Spinal cord (tissue), 10 donors: Measurements from ENCODE around the gene BMS1. TPM values are rescaled to one million over a fixed set of nuclear protein-coding genes. Genes with fewer than 3 reads are reported as not detected.
"Not testable (repeated sequence)": the region's sequence is repeated elsewhere in the genome, so short reads cannot be mapped to it uniquely, and the experiment has no call there.

Source experiments
- DNase-seq, 6 donors: peaks; one replicate each; pipeline versions ENCODE4 v3.0.0 to v3.0.0-alpha.2; 2013 to 2015; ENCODE audit warnings: low spot score in 6 of 6, low read depth in 4 of 6
- H3K27ac ChIP-seq: one replicate; pipeline ENCODE4 v1.5.1; 2013; ENCODE audit warnings: low read depth, low read length, control low read depth
- H3K27me3 ChIP-seq: one replicate; pipeline ENCODE4 v1.6.1; 2013; ENCODE audit warnings: low read length; ENCODE audit not compliant: control insufficient read depth, insufficient read depth
- H3K36me3 ChIP-seq: one replicate; pipeline ENCODE4 v1.6.1; 2013; ENCODE audit warnings: low read length; ENCODE audit not compliant: control insufficient read depth, insufficient read depth
- H3K4me1 ChIP-seq: one replicate; pipeline ENCODE4 v1.6.1; 2013; ENCODE audit warnings: low read length; ENCODE audit not compliant: control insufficient read depth, insufficient read depth
- H3K4me3 ChIP-seq: one replicate; pipeline ENCODE4 v1.5.1; 2013; ENCODE audit warnings: low read depth, low read length, control low read depth
- H3K9me3 ChIP-seq: one replicate; pipeline ENCODE4 v1.6.1; 2013; ENCODE audit warnings: low read length; ENCODE audit not compliant: control insufficient read depth, insufficient read depth
- WGBS: methylation state at CpG from one replicate; pipeline ENCODE4 v1.1.5; 2013; ENCODE audit warnings: missing lambda C conversion rate; ENCODE audit not compliant: insufficient coverage; 5-methylcytosine and 5-hydroxymethylcytosine counted together
- polyA plus RNA-seq, 2 donors: library from polyadenylated mRNA; unstranded; fragments of 120-200 nt; gene quantifications; one replicate each; pipeline ENCODE4 v1.2.1, GENCODE V29; 2013; ENCODE audit not compliant: insufficient read length in 2 of 2
- total RNA-seq, 2 donors: library from RNA; depleted of rRNA in 1 of 2; stranded (reverse); fragments of 120-200 nt in 1 of 2; fragments of >200 nt in 1 of 2; gene quantifications; one replicate each; pipeline versions ENCODE4 v1.2.3 to v1.2.4, GENCODE V29; 2013 to 2014
- donor health status: healthy.

The BMS1 gene
- total and polyA plus RNA-seq, 4 donors, result 13.4 to 17.6 (median 14.6) TPM

- Histone ChIP-seq H3K4me3 (peak overlapping the region; percentile 68), H3K9me3 (no peaks in the 10 kb centered on the region), H3K27ac (peak overlapping the region; percentile 89), H3K4me1 (peaks cover 8% of the 10 kb centered on the region), H3K36me3 (peaks cover 12% of the 10 kb centered on the region), H3K27me3 (no peaks in the 10 kb centered on the region)
- no peak for DNase-seq
- 40% methylated on average over 11 of the region's 18 CpGs for WGBS
These were observed 626 bp upstream of the BMS1 start for GRCh38 chr10:42781893-42782445.

- Histone ChIP-seq H3K27ac (peak overlapping the region; percentile 89), H3K4me3 (peak overlapping the region; percentile 68), H3K36me3 (peaks cover 12% of the 10 kb centered on the region), H3K4me1 (peaks cover 8% of the 10 kb centered on the region), H3K9me3 (no peaks in the 10 kb centered on the region), H3K27me3 (no peaks in the 10 kb centered on the region)
- 8% methylated on average over 8 of the region's 11 CpGs for WGBS
- DNase-seq, result peak in 1 of 6 donors; percentile 20
These were observed 570 bp downstream of the BMS1 start for GRCh38 chr10:42783181-42783549.

- 100% methylated on average over 1 of the region's 6 CpGs for WGBS
- H3K36me3 ChIP-seq, result peaks cover 18% of the 10 kb centered on the region
- H3K4me1 ChIP-seq, result peaks cover 8% of the 10 kb centered on the region
- DNase-seq, result no peak
- H3K9me3 ChIP-seq, result no peaks in the 10 kb centered on the region
- no peak overlapping the region for H3K4me3 ChIP-seq
- no peak overlapping the region for H3K27ac ChIP-seq
- no peaks in the 10 kb centered on the region for H3K27me3 ChIP-seq
These were observed 3.2 kb downstream of the BMS1 start for GRCh38 chr10:42785759-42786158.

- H3K27me3 ChIP-seq, result no peaks in the 10 kb centered on the region
- peaks cover 39% of the 10 kb centered on the region for H3K36me3 ChIP-seq
- H3K9me3 ChIP-seq, result no peaks in the 10 kb centered on the region
- H3K4me1 ChIP-seq, result no peaks in the 10 kb centered on the region
- no peak for DNase-seq
- 60% methylated on average over 1 of the region's 3 CpGs for WGBS
- no peak overlapping the region for H3K27ac ChIP-seq
- H3K4me3 ChIP-seq, result no peak overlapping the region
These were observed 8.2 kb downstream of the BMS1 start for GRCh38 chr10:42790835-42791234.

DNA sequence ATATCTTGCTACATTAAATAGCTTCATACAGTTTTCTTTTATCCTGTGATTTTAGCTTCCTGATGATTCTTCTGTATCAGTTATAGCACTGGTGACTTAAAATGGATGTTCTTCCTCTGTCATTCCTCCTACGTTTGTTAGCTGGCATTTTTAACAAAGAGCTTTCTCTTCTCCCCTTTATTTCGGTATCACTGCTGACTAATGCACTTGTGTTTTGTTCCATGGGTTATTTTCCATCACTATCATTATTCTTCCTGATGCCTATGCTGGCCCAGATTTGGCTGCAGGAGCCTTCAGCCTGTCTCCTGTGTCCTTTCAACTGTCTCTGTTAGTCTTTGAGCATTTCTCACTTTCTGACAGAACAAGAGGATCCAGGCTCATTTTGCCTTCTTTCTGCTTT, 13.1 kb downstream of the BMS1 start:
- Histone ChIP-seq H3K27ac (no peak overlapping the region), H3K4me1 (no peaks in the 10 kb centered on the region), H3K27me3 (no peaks in the 10 kb centered on the region), H3K36me3 (peaks cover 56% of the 10 kb centered on the region), H3K4me3 (no peak overlapping the region), H3K9me3 (no peaks in the 10 kb centered on the region)
- 94% methylated on average over 2 of the region's 2 CpGs for WGBS
- DNase-seq, result no peak

- H3K27ac ChIP-seq, result no peak overlapping the region
- H3K9me3 ChIP-seq, result no peaks in the 10 kb centered on the region
- H3K4me3 ChIP-seq, result no peak overlapping the region
- H3K27me3 ChIP-seq, result no peaks in the 10 kb centered on the region
- H3K4me1 ChIP-seq, result no peaks in the 10 kb centered on the region
- no peak for DNase-seq
- H3K36me3 ChIP-seq, result peaks cover 38% of the 10 kb centered on the region
These were observed 18.5 kb downstream of the BMS1 start for GRCh38 chr10:42801135-42801534.

GRCh38 chr10:42802876-42803275, 20.3 kb downstream of the BMS1 start:
- Histone ChIP-seq H3K27me3 (no peaks in the 10 kb centered on the region), H3K4me1 (no peaks in the 10 kb centered on the region), H3K27ac (no peak overlapping the region), H3K9me3 (no peaks in the 10 kb centered on the region), H3K36me3 (peaks cover 31% of the 10 kb centered on the region), H3K4me3 (no peak overlapping the region)
- 88% methylated on average over 3 of the region's 3 CpGs for WGBS
- DNase-seq, result no peak

DNA sequence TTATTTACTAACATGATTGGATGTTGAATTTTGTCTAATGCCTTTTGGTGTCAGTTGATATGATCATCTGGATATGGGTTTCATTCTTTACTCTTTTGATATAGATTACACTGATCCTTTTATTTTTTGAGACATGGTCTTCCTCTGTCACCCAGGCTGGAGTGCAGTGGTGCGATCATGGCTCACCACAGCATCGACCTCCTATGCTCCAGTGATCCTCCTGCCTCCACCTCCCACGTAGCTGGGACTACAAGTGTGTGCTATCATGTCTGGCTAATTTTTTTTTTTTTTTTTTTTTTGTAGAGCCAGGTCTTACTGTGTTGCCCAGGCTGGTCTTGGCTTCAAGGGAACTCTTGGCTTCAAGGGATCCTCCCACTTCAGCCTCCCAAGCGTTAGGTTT, 27.1 kb downstream of the BMS1 start:
- no peak for DNase-seq
- Histone ChIP-seq H3K27ac (no peak overlapping the region), H3K4me1 (no peaks in the 10 kb centered on the region), H3K27me3 (no peaks in the 10 kb centered on the region), H3K36me3 (peaks cover 16% of the 10 kb centered on the region), H3K4me3 (no peak overlapping the region), H3K9me3 (no peaks in the 10 kb centered on the region)
- WGBS, result 100% methylated on average over 1 of the region's 4 CpGs

GRCh38 chr10:42812028-42812427, 29.4 kb downstream of the BMS1 start:
- no peak overlapping the region for H3K27ac ChIP-seq
- H3K4me1 ChIP-seq, result no peaks in the 10 kb centered on the region
- 100% methylated on average over 3 of the region's 4 CpGs for WGBS
- no peaks in the 10 kb centered on the region for H3K9me3 ChIP-seq
- peaks cover 7% of the 10 kb centered on the region for H3K36me3 ChIP-seq
- DNase-seq, result no peak
- no peaks in the 10 kb centered on the region for H3K27me3 ChIP-seq
- no peak overlapping the region for H3K4me3 ChIP-seq

- H3K27ac ChIP-seq, H3K4me3 ChIP-seq, DNase-seq, H3K27me3 ChIP-seq, H3K9me3 ChIP-seq, H3K4me1 ChIP-seq: not testable (repeated sequence)
- H3K36me3 ChIP-seq, result peaks cover 13% of the 10 kb centered on the region
- no CpG with 5 or more reads among the region's 5 CpGs for WGBS
These were observed 31.5 kb downstream of the BMS1 start for GRCh38 chr10:42813989-42814687.
